MM.1S (cell line): Measurements from ENCODE around the gene TRAIP.

Experiments
- CTCF ChIP-seq: fragments of 300-600 bp; sonication (generic); IDR thresholded peaks from 2 replicates; pipeline ENCODE4 v1.5.1; 2016; ENCODE audit warnings: antibody characterized with exemption, low read length, mixed read lengths
- EZH2phosphoT487 ChIP-seq: fragments of 300-600 bp; sonication (generic); IDR thresholded peaks from 2 replicates; pipeline ENCODE4 v1.6.1; 2018; ENCODE audit warnings: antibody characterized with exemption, low read length

DNA sequence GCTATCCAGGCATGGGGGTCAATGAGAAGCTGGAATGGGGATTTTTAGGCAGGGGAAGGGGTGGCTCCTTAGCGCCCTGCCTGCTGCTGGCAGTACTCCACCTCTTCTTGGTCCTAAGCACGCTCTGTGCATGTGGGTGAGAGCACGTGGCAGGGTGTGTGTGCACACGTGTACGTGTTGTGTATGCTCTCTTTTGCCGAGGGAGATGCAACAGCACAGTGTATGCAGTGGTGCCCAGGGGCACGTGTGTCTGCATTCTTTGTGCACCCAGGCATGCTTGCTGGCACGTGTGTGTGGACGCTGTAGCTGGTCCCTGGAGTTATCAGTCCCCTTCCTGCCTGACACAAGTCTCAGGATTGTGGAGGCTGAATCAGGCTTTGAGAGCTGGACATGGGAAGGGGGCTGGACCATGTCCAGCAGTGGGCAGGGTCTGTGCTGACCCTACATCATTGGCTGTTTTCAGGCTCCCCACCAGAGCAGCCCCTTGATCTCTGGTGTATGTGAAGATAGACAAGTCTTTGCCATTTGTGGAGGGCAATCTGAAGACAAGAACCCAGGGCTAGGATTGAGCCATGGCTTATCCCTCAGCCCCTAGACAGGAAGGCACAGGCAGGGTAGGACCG lies 15.3 kb upstream of the TRAIP start:
- TF ChIP-seq EZH2phosphoT487: no peak
- no peak for TF ChIP-seq CTCF
